ENCODE data around the gene MLH3.

Gene MLH3

DNA sequence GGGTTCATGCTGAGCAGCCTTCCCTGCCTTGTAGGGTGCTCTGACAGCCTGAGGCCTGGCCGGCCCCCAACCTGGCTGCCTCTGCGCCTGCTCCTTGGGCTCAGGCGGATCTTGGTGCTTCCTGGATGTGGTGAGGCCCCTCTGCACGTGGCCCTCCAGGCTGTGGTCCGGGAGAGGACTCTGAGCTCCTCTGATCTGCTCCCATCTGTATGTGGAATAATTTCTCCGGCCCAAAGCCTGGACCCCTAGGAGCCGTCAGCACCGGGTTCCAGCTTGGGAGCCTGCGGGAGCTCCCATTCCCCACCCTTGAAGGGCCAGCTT, 69.8 kb downstream of the MLH3 start:
- Histone ChIP-seq H3K27me3 (no peaks in the 10 kb centered on the region), H3K9me3 (no peaks in the 10 kb centered on the region), H3K4me3 (ENCODE audit: low read depth, low read length) (no peak overlapping the region), H3K4me1 (peaks cover 18% of the 10 kb centered on the region), H3K36me3 (no peaks in the 10 kb centered on the region)
- TF ChIP-seq, protein P1, sequence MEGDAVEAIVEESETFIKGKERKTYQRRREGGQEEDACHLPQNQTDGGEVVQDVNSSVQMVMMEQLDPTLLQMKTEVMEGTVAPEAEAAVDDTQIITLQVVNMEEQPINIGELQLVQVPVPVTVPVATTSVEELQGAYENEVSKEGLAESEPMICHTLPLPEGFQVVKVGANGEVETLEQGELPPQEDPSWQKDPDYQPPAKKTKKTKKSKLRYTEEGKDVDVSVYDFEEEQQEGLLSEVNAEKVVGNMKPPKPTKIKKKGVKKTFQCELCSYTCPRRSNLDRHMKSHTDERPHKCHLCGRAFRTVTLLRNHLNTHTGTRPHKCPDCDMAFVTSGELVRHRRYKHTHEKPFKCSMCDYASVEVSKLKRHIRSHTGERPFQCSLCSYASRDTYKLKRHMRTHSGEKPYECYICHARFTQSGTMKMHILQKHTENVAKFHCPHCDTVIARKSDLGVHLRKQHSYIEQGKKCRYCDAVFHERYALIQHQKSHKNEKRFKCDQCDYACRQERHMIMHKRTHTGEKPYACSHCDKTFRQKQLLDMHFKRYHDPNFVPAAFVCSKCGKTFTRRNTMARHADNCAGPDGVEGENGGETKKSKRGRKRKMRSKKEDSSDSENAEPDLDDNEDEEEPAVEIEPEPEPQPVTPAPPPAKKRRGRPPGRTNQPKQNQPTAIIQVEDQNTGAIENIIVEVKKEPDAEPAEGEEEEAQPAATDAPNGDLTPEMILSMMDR (IDR thresholded peaks at IDR 0.05; ENCODE audit: low read depth, low read length) = no peak
- no peak for DNase-seq

DNA sequence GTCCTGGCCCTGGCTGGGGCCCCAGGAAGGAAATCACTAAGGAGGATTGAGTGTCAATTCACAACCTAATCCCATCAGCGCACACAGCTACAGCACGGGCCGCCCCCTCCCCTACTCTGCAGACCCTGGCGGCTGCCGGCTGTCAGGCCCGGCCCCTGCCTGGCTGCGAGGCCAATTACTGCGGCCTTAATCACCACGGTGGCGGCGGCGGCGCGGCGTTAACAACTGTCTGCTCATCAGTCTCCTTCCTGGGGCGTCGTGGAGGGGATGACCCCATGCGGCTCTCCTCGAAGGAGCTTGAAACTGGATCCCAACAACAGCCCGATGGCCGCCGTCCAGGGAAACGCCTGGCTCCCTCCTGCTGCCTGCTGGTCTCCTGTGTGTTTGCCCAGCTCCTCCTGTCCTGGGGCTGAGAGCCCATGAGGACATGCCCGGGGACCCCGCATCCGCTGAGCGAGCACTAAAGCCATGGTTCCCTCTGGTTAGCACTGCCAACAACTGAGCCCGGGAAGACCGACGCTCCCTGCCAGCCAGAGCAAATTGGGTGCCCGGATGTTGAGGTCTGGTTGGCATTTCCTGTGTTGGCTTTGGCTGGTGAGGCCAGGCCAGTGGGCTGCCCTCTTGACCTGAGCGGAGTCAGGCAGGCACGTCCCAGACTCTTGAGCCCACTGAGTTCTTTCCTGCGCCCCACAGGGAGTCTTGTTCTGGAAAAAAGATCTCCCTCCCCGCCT, 70.4 kb downstream of the MLH3 start:
- Histone ChIP-seq H3K4me1 (peaks cover 18% of the 10 kb centered on the region), H3K36me3 (no peaks in the 10 kb centered on the region), H3K27me3 (no peaks in the 10 kb centered on the region), H3K9me3 (no peaks in the 10 kb centered on the region), H3K4me3 (ENCODE audit: low read depth, low read length) (no peak overlapping the region)
- TF ChIP-seq, protein P1 (IDR thresholded peaks at IDR 0.05; ENCODE audit: low read depth, low read length) = no peak
- DNase-seq = no peak

DNA sequence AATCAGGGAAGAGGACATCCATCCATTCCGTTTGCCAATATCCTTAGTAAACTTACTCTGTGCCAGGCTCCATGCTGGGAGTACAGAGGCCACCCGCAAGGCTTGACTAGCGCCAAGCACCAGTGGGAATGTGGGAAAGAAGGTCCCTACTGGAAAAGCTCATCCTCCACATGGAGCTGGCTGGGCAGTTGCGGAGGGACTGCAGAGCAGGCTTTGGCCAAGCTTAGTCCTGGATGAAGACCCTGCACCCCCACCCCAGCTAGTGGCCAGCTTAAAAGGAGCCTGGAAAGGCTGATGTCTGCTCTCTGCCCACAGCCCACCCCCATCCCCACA, 70.9 kb downstream of the MLH3 start:
- no peak for DNase-seq
- Histone ChIP-seq H3K4me3 (ENCODE audit: low read depth, low read length) (no peak overlapping the region), H3K4me1 (peaks cover 18% of the 10 kb centered on the region)

DNA sequence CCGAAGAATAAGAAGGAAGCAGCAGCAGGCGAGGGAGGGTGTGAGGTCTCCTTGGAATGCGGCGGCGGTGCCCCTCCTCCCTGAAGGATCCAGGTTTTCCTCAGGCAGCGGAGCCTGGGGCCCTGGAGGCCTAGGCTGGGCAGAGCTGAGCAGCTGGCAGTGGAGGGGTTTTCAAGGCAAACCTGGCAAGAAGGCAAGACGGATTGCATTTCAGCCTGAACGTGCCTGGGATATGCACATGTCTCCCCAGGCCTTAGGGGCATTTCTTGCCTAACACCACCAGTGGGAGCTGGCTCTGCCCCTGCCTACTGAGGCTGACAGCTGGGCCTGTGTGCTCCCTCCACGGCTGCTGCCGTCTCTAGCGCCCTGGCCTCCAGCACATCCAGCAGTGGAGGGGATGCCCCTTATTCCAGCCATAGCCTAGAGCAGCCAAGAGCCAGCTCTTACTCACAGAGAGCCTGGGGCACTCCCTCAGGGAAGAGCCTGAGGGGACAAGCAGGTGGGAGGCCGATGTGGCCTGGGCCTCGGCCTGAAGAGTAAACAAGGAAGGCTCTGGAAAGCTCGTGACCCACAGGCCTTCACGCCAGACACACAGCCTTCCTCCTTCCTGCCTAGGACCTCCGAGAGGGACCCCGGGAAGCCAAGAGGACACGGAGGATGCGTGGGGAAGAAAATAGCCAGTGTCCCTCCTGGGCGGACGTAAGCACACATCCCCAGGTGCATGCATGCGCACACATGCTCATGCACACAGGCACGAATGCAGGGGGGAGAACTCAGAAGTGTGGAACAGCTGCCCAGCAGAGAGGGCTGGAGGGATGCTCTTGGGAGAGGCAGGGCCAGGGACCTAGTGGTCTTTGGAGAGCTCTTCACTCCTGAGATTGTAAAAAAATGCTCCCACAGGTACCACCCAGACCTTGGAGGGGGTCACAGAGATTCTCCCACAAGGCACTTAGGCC, 71.5 kb downstream of the MLH3 start:
- H3K9me3 ChIP-seq = no peaks in the 10 kb centered on the region
- DNase-seq = peak; percentile 69
- TF ChIP-seq, protein P1 (IDR thresholded peaks at IDR 0.05; ENCODE audit: low read depth, low read length) = peak; percentile 39
- H3K4me3 ChIP-seq (ENCODE audit: low read depth, low read length) = no peak overlapping the region
- peaks cover 21% of the 10 kb centered on the region for H3K4me1 ChIP-seq
- H3K27me3 ChIP-seq = no peaks in the 10 kb centered on the region
- no peaks in the 10 kb centered on the region for H3K36me3 ChIP-seq

More for the DNA sequence above, 70.9 kb downstream of the MLH3 start:
- Histone ChIP-seq H3K9me3 (no peaks in the 10 kb centered on the region), H3K36me3 (no peaks in the 10 kb centered on the region), H3K27me3 (no peaks in the 10 kb centered on the region)
- TF ChIP-seq, protein P1 (IDR thresholded peaks at IDR 0.05; ENCODE audit: low read depth, low read length) = no peak

DNA sequence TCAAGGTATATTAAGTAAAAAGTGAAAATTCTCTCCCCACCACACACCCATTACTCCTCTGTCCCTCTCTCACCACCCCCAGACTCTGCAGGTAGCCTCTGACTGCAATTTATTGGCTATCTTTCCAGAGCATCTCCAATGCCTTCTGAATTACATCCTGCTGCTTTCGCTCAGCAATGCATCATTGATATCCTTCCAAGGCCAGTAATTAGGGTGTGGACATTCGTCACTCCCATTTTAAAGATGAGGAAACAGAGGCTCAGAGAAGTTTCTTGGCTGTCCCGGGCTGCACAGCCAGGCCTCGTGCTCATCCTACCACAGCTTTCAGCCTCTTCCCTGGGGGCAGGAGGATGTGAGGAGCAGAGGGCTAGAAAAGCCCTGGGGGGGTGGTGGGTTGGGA, 72.2 kb downstream of the MLH3 start:
- Histone ChIP-seq H3K4me3 (ENCODE audit: low read depth, low read length) (no peak overlapping the region), H3K36me3 (no peaks in the 10 kb centered on the region), H3K27me3 (no peaks in the 10 kb centered on the region), H3K9me3 (no peaks in the 10 kb centered on the region), H3K4me1 (peaks cover 24% of the 10 kb centered on the region)
- DNase-seq = no peak
- TF ChIP-seq, protein P1 (IDR thresholded peaks at IDR 0.05; ENCODE audit: low read depth, low read length) = no peak

Data from BE2C (cell line).